Calu3 (cell line): ENCODE data around the gene CLBA1. TPM values are rescaled to one million over a fixed set of nuclear protein-coding genes. Genes with fewer than 3 reads are reported as not detected.
A peak's percentile ranks its signal among the peaks of the same experiment; 100 is the strongest.

Experiments used
- BruUV-seq: library from RNA; stranded (reverse); fragments of 400-500 nt; replicated peaks from 2 replicates; lab custom pipeline; 2021; lab: Mats Ljungman, UMichigan
- CTCF ChIA-PET: fragments of 300-600 bp; sonication (Branson Sonifier 250); formaldehyde crosslinking; loops from one replicate; lab custom pipeline; 2022; ENCODE audit warnings: antibody characterized with exemption; lab: Charles Lee
- DNase-seq: peaks from one replicate; pipeline ENCODE4 v3.0.0; 2022
- H3K27ac Mint-ChIP-seq: one replicate; pipeline ENCODE4 v1.8.0; 2022; ENCODE audit warnings: mixed read lengths; ENCODE audit not compliant: unreplicated experiment
- H3K27me3 Mint-ChIP-seq: one replicate; pipeline ENCODE4 v1.8.0; 2022; ENCODE audit warnings: mixed read lengths; ENCODE audit not compliant: unreplicated experiment
- H3K36me3 Mint-ChIP-seq: one replicate; pipeline ENCODE4 v1.8.0; 2022; ENCODE audit warnings: mild to moderate bottlenecking, moderate library complexity, mixed read lengths; ENCODE audit not compliant: insufficient read depth, unreplicated experiment
- H3K4me1 Mint-ChIP-seq: one replicate; pipeline ENCODE4 v1.8.0; 2022; ENCODE audit warnings: mild to moderate bottlenecking, low read depth, mixed read lengths; ENCODE audit not compliant: unreplicated experiment
- H3K4me3 Mint-ChIP-seq: one replicate; pipeline ENCODE4 v1.8.0; 2022; ENCODE audit warnings: mild to moderate bottlenecking, low read depth, moderate library complexity, mixed read lengths; ENCODE audit not compliant: unreplicated experiment
- H3K9me3 Mint-ChIP-seq: one replicate; pipeline ENCODE4 v1.8.0; 2022; ENCODE audit warnings: low read depth, mixed read lengths; ENCODE audit not compliant: unreplicated experiment
- intact Hi-C: fragments of 100-400 bp; cut with micrococcal nuclease; formaldehyde crosslinking; loops from one replicate; pipeline ENCODE4 v1.10.0; 2022; ENCODE audit not compliant: unreplicated experiment
- total RNA-seq: library from RNA; stranded (reverse); gene quantifications from 2 replicates; pipeline ENCODE4 v1.2.3, GENCODE V29; 2022
- TF ChIP-seq, protein P1 (sequence below): fragments of 200-600 bp; IDR thresholded peaks from one replicate; pipeline ENCODE4 v1.8.0; 2022; ENCODE audit warnings: antibody characterized with exemption; ENCODE audit not compliant: unreplicated experiment

CLBA1 gene
- total RNA-seq, 1 experiment from 2014 or later, result 12.8 TPM

DNA sequence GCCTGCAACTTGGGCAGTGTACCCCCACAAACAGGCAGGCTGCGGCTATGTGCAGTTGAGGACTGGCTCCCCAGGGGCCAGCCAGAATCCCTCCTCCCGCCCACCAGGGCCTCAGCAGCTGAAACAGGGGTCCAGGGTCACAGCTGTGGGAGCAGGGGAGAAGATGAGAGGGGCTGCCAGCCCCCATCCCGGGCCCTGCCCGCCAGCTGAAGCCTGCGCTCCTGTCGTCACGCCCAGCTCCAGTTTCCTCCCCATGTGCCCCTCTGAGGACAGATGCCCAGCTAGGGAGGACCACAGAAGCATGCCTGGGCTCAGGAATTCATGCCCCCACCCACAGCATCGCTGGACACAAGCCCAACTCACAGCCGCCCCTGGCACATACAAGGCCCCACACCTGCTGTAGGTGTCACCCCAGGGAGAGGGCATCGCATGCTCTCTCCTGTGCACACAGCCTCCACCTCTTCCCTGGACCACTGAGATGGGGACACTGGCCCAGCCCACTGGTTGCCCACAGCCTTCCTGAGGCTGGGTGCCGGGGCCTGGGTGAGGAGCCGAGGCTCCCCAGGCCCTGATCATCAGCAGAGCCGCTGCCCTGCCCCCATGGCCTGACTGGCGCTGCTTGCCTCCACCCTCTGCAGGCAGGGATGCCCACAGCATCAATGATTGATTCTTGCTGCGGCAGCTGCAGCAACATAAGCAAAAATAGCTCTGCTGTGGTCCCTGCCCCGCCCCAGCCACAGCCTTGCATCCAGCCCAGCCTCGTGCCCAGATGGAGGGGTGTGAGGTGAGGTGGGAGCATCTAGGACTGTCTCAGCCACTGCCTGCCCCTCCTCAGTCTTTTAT lies 3.7 kb upstream of the CLBA1 start:
- H3K4me1 Mint-ChIP-seq, result peaks cover 37% of the 10 kb centered on the region
- H3K27ac Mint-ChIP-seq, result no peak overlapping the region
- TF ChIP-seq, protein P1, sequence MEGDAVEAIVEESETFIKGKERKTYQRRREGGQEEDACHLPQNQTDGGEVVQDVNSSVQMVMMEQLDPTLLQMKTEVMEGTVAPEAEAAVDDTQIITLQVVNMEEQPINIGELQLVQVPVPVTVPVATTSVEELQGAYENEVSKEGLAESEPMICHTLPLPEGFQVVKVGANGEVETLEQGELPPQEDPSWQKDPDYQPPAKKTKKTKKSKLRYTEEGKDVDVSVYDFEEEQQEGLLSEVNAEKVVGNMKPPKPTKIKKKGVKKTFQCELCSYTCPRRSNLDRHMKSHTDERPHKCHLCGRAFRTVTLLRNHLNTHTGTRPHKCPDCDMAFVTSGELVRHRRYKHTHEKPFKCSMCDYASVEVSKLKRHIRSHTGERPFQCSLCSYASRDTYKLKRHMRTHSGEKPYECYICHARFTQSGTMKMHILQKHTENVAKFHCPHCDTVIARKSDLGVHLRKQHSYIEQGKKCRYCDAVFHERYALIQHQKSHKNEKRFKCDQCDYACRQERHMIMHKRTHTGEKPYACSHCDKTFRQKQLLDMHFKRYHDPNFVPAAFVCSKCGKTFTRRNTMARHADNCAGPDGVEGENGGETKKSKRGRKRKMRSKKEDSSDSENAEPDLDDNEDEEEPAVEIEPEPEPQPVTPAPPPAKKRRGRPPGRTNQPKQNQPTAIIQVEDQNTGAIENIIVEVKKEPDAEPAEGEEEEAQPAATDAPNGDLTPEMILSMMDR, result no peak
- no peaks in the 10 kb centered on the region for H3K27me3 Mint-ChIP-seq
- H3K9me3 Mint-ChIP-seq, result no peaks in the 10 kb centered on the region
- CTCF ChIA-PET, result no interaction called here
- intact Hi-C loops, result no loop called here
- BruUV-seq, result no TSS peak
- no peak for DNase-seq
- peaks cover 47% of the 10 kb centered on the region for H3K36me3 Mint-ChIP-seq
- H3K4me3 Mint-ChIP-seq, result no peak overlapping the region

DNA sequence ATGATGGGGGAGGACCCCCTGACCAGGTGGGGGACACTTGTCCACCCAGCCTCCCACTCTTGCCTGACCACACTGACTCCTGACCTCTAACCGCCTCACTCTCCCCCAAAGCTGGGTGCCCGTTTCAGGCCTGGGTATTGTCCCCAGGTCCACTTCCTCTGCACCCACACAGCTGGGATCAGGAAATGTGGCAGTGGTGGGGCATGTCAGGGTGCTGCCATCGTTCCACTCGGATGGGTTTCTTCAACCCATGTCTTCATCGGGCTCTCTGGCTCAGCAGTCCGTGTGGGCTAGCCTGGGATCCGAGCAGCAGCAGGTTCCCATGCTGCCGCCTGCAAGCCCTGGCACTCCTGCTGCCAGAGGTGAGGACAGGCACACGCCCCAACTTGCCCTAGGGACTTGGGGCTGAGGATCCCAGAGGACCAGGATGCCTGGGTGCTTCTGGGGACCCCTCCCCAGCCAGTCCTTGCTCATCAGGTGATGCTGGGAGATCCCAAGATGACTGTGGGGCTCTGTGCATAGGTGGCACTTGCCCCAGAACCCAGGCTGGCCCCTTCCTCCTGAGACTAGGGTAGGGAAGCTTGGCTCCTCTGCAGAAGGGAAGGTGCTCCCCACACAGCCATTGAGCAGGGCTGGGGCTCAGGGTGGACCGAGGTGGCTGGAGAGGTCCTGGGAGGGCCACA lies 2.9 kb upstream of the CLBA1 start:
- intact Hi-C loops, result no loop called here

DNA sequence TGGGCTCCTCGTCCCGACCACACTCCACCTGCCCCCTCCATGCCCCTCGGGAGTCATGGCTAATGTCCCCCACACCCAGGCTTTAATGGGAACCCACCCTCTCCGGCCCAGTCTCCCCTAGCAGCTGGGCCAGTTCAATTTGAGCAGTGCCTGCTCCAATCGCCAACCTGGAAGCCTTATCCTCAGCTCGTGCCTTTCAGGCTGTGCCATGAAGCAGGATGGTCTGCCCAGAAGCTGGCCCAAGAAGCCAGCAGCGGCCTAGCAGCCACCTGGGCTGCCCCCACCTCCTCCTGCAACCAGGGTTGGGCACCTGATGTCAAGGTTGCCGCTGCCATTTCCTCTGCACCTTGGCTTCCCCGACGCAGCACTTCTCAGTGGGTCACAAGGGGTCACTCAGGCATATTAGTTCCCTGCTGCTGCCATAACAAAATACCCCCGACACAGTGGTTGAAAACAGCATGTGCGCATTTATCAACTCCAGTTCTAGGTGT lies 2.3 kb upstream of the CLBA1 start:
- Mint-ChIP-seq H3K4me1 (peaks cover 36% of the 10 kb centered on the region), H3K36me3 (peaks cover 39% of the 10 kb centered on the region), H3K4me3 (no peak overlapping the region), H3K27me3 (no peaks in the 10 kb centered on the region), H3K27ac (no peak overlapping the region), H3K9me3 (no peaks in the 10 kb centered on the region)
- BruUV-seq, result no TSS peak
- TF ChIP-seq, protein P1, result no peak
- intact Hi-C loops, result no loop called here
- CTCF ChIA-PET, result no interaction called here
- DNase-seq, result no peak

More for the DNA sequence above, 2.9 kb upstream of the CLBA1 start:
- H3K27ac Mint-ChIP-seq, result no peak overlapping the region
- H3K27me3 Mint-ChIP-seq, result no peaks in the 10 kb centered on the region
- H3K9me3 Mint-ChIP-seq, result no peaks in the 10 kb centered on the region
- TF ChIP-seq, protein P1, result no peak
- H3K36me3 Mint-ChIP-seq, result peaks cover 41% of the 10 kb centered on the region
- H3K4me3 Mint-ChIP-seq, result no peak overlapping the region
- BruUV-seq, result no TSS peak
- DNase-seq, result no peak
- peaks cover 39% of the 10 kb centered on the region for H3K4me1 Mint-ChIP-seq
- CTCF ChIA-PET, result no interaction called here

DNA sequence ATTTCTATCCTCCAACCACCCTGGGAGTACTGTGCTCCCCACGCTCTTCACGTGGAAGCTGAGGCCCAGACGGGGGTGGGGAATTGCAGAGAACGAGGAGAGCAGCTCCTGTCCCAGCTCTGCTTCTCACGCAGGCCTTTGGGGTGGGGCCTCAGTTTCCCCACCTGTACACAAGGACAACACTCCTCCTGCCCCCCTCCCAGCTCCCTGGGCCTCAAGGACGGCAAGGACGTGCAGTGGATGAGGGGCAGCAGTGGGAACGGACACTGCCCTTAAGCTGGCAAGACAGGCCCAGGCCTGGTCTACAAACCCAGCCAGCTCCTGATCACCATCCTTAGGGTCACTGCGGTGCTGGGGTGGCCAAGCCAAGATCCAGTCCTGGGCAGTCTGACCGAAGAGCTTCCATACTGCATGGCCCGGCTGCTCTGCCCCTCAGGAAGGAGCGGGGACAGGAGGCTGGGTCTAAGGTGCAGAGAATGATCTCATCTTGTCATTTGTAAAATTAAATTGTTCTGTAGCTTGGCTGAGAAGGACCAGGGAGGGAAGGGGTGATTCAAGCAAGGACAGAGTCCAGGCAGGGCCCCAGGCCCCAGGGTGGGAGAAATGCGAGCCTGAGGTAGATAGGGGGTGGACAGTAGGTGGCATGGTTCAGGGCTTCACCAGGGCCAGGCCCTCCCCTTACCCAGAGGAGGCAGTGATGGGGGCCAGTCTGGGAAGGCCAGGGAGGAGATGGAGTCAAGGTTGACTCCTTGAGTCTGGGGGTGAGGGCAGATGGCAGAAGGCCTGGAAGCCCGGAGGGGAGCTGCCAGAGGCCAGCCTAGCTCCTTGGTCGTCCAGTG lies 1.3 kb upstream of the CLBA1 start:
- Mint-ChIP-seq H3K27me3 (no peaks in the 10 kb centered on the region), H3K36me3 (peaks cover 37% of the 10 kb centered on the region), H3K9me3 (no peaks in the 10 kb centered on the region), H3K4me3 (peak overlapping the region; percentile 76), H3K4me1 (peaks cover 28% of the 10 kb centered on the region), H3K27ac (peak overlapping the region; percentile 84)
- DNase-seq, result no peak
- no TSS peak for BruUV-seq
- intact Hi-C loops, result no loop called here
- TF ChIP-seq, protein P1, result no peak
- CTCF ChIA-PET, result interaction anchor here (0.5 kb wide), 1 partner anchor 505 kb away, joined by 5 read pairs; no protein-coding TSS in a partner anchor
